Naive B cell (primary cell): ENCODE results near the gene PROCR. TPM values are rescaled to one million over a fixed set of nuclear protein-coding genes. Genes with fewer than 3 reads are reported as not detected.
"Not testable (repeated sequence)": the region's sequence is repeated elsewhere in the genome, so short reads cannot be mapped to it uniquely, and the experiment has no call there.

Source experiments
- ATAC-seq, 2 donors: fragments of 150-1000 bp; cut with Tn5 transposase; 2 replicates each; pipeline ENCODE4 v1.10.0; 2021; ENCODE audit warnings: low read depth in 2 of 2, mild to moderate bottlenecking in 2 of 2, moderate library complexity in 2 of 2
- DNase-seq: peaks from one replicate; pipeline ENCODE4 v3.0.0; 2022
- H3K27ac Mint-ChIP-seq, 6 donors: one replicate each; pipeline ENCODE4 v1.8.0; 2020 to 2022; ENCODE audit warnings: mild to moderate bottlenecking in 6 of 6, mixed read lengths in 6 of 6, moderate library complexity in 5 of 6, inconsistent platforms in 2 of 6
- H3K27me3 Mint-ChIP-seq, 3 donors: one replicate each; pipeline ENCODE4 v1.8.0; 2021 to 2022; ENCODE audit warnings: mixed read lengths in 3 of 3, mild to moderate bottlenecking in 1 of 3
- H3K36me3 Mint-ChIP-seq, 2 donors: one replicate each; pipeline ENCODE4 v1.8.0; 2020 to 2022; ENCODE audit warnings: mixed read lengths in 2 of 2, inconsistent platforms in 1 of 2, mild to moderate bottlenecking in 1 of 2
- H3K4me1 Mint-ChIP-seq, 3 donors: one replicate each; pipeline ENCODE4 v1.8.0; 2020 to 2022; ENCODE audit warnings: mixed read lengths in 3 of 3, inconsistent platforms in 1 of 3, mild to moderate bottlenecking in 1 of 3, moderate library complexity in 1 of 3
- H3K4me3 Mint-ChIP-seq, 8 donors: one replicate each; pipeline ENCODE4 v1.8.0; 2020 to 2022; ENCODE audit warnings: mild to moderate bottlenecking in 8 of 8, mixed read lengths in 8 of 8, moderate library complexity in 8 of 8, inconsistent platforms in 2 of 8
- H3K9me3 Mint-ChIP-seq, 7 donors: one replicate each; pipeline ENCODE4 v1.8.0; 2020 to 2022; ENCODE audit warnings: mixed read lengths in 7 of 7, mild to moderate bottlenecking in 5 of 7, inconsistent platforms in 2 of 7, moderate library complexity in 1 of 7
- polyA plus RNA-seq, 6 donors: library from polyadenylated mRNA; unstranded; fragments of 300-500 nt; fragmentation: Illumina TruSeq; gene quantifications; one replicate each; pipeline ENCODE4 v1.2.3, GENCODE V29; 2021; ENCODE audit warnings: low read depth in 6 of 6

The PROCR gene
- polyA plus RNA-seq, 6 donors from 2014 or later, result not detected

DNA sequence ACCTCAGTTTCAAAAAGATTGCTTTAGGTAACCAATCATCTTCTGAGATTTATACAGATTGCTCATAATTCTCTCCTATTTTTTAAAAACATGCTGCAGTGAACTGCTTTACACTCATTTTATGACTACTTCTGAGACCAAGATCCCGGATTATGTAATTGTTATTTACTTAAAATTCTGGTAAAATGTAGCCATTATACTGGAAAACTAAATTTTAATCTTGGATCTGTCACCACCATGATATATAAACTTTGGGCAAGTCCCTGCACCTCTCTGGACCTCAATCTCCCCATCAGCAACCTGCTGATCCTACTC is 477 bp upstream of the PROCR start:
- ATAC-seq (no peak), DNase-seq (no peak)
- Mint-ChIP-seq H3K27me3 (no peaks in the 10 kb centered on the region), H3K4me3 (peak overlapping the region in 7 of 8 donors; percentile 50 to 88 (median 68)), H3K36me3 (peaks cover 0 to 7% of the 10 kb centered on the region in 2 donors), H3K4me1 (peaks cover 12 to 19% (median 12%) of the 10 kb centered on the region in 3 donors), H3K9me3 (peaks cover 0 to 4% (median 0%) of the 10 kb centered on the region in 7 donors), H3K27ac (peak overlapping the region in 3 of 6 donors; percentile 49 to 95 (median 72))

DNA sequence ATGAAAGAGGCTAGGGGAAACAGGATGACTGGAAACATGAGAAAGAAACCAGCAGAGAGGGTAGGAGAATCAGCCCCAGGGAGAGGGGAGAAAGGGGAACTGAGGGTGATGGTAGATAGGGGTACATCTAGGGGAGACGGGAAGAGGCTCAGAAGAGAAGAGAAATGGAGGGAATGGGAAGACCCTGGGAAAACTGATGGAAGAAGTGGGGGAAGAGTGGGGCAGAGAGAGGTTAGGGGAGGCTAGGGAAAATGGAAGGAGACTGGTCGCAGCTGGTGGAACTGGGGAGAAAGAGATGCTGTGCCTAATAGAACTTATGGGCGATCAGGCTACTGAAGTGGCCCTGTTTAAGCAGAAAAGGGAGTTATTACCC is 548 bp downstream of the PROCR start:
- ATAC-seq, result no peak
- peaks cover 0 to 4% (median 0%) of the 10 kb centered on the region in 7 donors for H3K9me3 Mint-ChIP-seq

DNA sequence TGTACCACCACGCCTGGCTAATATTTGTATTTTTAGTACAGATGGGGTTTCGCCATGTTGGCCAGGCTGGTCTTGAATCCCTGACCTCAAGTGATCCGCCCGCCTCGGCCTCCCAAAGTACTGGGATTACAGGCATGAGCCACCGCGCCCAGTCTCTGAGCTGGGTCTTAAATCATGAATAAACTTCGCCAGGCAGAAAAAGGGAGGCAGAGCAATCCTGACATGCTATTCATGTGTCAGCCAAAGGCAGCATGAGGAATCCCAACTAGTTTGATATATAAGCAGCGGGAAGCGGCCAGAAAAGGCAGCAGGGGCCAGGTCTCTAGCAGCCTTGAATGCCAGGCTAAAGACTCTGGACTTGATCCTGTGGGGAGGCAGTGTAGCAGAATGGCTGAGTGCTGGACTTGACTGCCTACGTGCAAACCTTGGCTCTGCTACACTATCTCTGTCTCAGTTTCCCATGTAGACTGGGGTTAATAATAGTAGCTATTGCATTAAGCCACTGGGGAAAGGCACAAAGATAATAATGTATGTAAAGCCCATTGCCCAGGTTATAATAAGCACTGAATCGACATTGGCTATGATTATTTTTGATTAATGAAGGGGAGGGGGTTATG is 1.8 kb downstream of the PROCR start:
- Mint-ChIP-seq H3K36me3 (peaks cover 0 to 7% of the 10 kb centered on the region in 2 donors), H3K4me1 (peaks cover 12 to 19% (median 12%) of the 10 kb centered on the region in 3 donors), H3K27me3 (no peaks in the 10 kb centered on the region), H3K9me3 (peaks cover 0 to 4% (median 0%) of the 10 kb centered on the region in 7 donors), H3K4me3 (no peak overlapping the region), H3K27ac (no peak overlapping the region)
- DNase-seq (no peak), ATAC-seq (no peak)

More for the DNA sequence above, 548 bp downstream of the PROCR start:
- DNase-seq, result no peak
- Mint-ChIP-seq H3K27ac (peak overlapping the region; percentile 4 to 95 (median 21)), H3K27me3 (no peaks in the 10 kb centered on the region), H3K36me3 (peaks cover 0 to 7% of the 10 kb centered on the region in 2 donors), H3K4me1 (peaks cover 12 to 19% (median 12%) of the 10 kb centered on the region in 3 donors), H3K4me3 (peak overlapping the region in 3 of 8 donors; percentile 43 to 83 (median 50))

DNA sequence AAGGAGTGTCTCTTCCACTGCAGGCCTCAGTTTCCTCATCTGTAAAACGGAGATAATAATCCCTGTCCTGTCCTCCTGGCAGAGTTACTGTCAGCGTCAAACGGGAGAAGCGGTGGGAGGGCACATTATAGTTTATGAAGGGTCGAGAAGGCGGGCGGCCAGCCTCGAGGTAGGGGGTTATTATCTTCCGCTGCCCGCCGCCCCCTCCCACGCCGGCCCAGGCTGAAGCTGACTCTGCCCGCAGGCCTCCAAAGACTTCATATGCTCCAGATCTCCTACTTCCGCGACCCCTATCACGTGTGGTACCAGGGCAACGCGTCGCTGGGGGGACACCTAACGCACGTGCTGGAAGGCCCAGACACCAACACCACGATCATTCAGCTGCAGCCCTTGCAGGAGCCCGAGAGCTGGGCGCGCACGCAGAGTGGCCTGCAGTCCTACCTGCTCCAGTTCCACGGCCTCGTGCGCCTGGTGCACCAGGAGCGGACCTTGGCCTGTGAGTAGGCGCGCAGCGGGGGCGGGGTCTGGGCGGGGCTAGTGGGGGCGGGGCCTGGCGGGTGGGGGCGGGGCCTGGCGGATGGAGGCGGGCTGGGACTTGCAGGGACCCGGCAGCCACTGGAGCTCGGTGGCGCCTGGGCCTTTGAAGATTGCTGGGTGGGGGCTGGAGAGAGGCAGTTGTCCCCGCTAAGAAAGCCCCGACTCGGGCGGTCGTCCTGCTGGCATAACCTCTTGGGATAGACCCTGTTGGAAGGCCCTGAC is 2.8 kb downstream of the PROCR start:
- peaks cover 12 to 19% (median 12%) of the 10 kb centered on the region in 3 donors for H3K4me1 Mint-ChIP-seq
- no peaks in the 10 kb centered on the region for H3K27me3 Mint-ChIP-seq
- H3K27ac Mint-ChIP-seq, result no peak overlapping the region
- ATAC-seq (no peak), DNase-seq (no peak)
- H3K36me3 Mint-ChIP-seq, result peaks cover 0 to 7% of the 10 kb centered on the region in 2 donors
- peaks cover 0 to 4% (median 0%) of the 10 kb centered on the region in 7 donors for H3K9me3 Mint-ChIP-seq
- no peak overlapping the region for H3K4me3 Mint-ChIP-seq

DNA sequence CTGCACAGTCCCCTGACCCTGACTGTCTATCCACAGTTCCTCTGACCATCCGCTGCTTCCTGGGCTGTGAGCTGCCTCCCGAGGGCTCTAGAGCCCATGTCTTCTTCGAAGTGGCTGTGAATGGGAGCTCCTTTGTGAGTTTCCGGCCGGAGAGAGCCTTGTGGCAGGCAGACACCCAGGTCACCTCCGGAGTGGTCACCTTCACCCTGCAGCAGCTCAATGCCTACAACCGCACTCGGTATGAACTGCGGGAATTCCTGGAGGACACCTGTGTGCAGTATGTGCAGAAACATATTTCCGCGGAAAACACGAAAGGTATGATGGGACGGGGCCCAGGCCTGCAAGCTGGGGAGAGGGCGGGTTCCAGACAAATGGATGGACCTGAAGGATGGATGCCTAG is 4.3 kb downstream of the PROCR start:
- ATAC-seq (no peak), DNase-seq (no peak)
- peaks cover 12 to 15% (median 12%) of the 10 kb centered on the region in 3 donors for H3K4me1 Mint-ChIP-seq
- H3K9me3 Mint-ChIP-seq, result peaks cover 0 to 4% (median 0%) of the 10 kb centered on the region in 7 donors
- H3K27ac Mint-ChIP-seq, result no peak overlapping the region
- no peak overlapping the region for H3K4me3 Mint-ChIP-seq
- H3K36me3 Mint-ChIP-seq, result peaks cover 0 to 7% of the 10 kb centered on the region in 2 donors
- H3K27me3 Mint-ChIP-seq, result no peaks in the 10 kb centered on the region

DNA sequence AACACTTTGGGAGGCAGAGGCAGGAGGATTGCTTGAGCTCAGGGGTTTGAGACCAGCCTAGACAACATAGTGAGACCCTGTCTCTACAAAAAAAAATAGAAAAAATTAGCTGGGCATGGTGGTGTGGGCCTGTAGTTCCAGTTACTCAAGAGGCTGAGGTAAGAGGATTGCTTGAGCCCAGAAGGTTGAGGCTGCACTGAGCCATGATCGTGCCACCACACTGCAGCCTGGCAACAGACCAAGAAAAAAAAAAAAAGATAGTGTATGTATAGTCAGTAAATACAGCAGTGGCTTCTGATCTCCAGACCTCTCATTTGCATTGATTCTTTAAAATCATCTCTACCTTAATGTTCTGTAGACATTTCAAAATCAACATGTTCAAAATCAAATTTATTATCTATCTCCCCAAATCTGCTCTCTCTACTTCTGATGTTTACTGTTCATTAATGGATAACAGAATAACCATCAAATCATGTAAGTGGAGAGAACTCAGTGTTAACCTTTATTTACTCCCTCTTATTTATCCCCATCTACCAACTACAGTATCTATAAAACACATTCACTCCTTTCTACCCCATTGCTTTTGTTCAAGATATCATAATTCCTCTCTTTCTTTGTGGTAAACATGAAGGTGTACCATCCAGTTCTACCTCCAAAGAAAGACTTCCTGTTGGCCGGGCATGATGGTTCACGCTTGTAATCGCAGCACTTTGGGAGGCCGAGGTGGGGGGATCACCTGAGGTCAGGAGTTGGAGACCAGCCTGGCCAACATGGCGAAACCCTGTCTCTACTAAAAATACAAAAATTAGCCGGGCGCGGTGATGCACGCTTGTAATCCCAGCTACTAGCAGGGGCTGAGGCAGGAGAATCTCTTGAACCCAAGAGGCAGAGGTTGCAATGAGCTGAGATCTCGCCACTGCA is 7.7 kb downstream of the PROCR start:
- H3K27ac Mint-ChIP-seq, result peak overlapping the region in 1 of 6 donors; percentile 21
- ATAC-seq (no peak), DNase-seq (no peak)
- H3K9me3 Mint-ChIP-seq, result peaks cover 0 to 3% (median 0%) of the 10 kb centered on the region in 7 donors
- peaks cover 0 to 7% of the 10 kb centered on the region in 2 donors for H3K36me3 Mint-ChIP-seq
- no peaks in the 10 kb centered on the region for H3K27me3 Mint-ChIP-seq
- no peaks in the 10 kb centered on the region for H3K4me1 Mint-ChIP-seq
- H3K4me3 Mint-ChIP-seq, result no peak overlapping the region

DNA sequence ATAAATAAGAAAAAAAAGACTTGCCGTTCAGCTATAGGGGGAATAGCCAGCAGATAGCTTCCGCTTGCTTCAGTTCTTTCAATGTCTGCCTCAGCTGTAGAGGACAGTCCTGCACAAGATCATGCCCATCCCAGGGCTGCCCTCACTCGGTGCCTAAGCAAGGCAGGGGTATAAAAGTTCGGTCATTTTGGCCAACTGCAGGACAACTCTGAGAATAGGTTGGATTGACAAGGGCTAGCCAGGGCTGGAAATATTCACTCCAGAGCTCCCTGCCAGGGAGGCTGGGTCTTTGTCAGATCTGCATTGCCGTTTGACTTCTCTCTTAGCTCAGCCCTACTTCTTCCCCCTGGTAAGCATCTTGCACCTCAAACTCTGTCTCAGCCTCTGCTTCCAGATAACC is 8.4 kb downstream of the PROCR start:
- H3K4me1 Mint-ChIP-seq, result no peaks in the 10 kb centered on the region
- peaks cover 0 to 1% (median 0%) of the 10 kb centered on the region in 7 donors for H3K9me3 Mint-ChIP-seq
- H3K27me3 Mint-ChIP-seq, result no peaks in the 10 kb centered on the region
- DNase-seq (no peak), ATAC-seq (no peak)
- H3K27ac Mint-ChIP-seq, result no peak overlapping the region
- peaks cover 0 to 7% of the 10 kb centered on the region in 2 donors for H3K36me3 Mint-ChIP-seq
- no peak overlapping the region for H3K4me3 Mint-ChIP-seq

DNA sequence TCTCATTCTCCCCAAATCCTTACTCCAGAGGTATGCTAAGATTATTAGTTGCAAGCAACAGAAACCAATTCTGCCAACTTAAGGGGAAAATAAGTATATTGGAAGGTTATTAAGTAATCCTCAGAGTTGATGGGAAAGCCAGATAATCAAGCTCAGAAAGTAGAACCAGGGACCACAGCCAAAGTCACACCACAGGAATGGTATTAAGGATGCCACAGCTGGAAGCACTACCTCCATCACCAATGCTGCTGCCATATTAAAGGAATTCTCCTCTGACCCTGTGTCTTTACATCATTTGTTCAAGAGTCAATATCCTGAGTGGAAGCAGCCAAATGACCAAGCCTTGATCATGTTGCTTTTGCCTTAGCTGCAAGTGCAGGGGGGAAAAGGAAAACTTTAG is 9.9 kb downstream of the PROCR start:
- ATAC-seq (no peak), DNase-seq (no peak)
- Mint-ChIP-seq H3K4me3 (no peak overlapping the region), H3K9me3 (peaks cover 0 to 1% (median 0%) of the 10 kb centered on the region in 7 donors), H3K4me1 (no peaks in the 10 kb centered on the region), H3K27me3 (no peaks in the 10 kb centered on the region), H3K27ac (no peak overlapping the region), H3K36me3 (peaks cover 0 to 7% of the 10 kb centered on the region in 2 donors)

DNA sequence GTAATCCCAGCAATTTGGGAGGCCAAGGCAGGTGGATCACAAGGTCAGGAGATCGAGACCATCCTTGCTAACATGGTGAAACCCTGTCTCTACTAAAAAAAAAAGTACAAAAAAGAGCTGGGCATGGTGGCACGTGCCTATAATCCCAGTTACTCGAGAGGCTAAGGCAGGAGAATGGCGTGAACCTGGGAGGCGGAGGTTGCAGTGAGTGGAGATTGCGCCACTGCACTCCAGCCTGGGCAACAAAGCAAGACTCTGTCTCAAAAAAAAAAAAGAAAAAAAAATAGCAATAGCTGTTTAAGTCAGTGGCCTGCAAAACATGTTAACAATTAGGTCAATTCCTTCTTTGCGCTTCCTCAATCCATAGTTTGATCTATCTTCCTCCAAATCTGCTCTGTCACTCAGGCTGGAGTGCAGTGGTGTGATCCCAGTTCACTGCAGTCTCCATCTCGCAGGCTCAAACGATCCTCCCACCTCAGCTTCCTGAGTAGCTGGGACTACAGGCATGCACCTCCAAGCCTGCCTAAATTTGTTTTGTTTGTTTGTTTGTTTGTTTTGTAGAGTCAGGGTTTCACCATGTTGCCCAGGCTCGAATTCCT is 14.9 kb downstream of the PROCR start:
- H3K4me1 Mint-ChIP-seq, H3K27me3 Mint-ChIP-seq, DNase-seq, ATAC-seq, H3K9me3 Mint-ChIP-seq, H3K4me3 Mint-ChIP-seq: not testable (repeated sequence)
- Mint-ChIP-seq H3K27ac (peak overlapping the region in 1 of 6 donors; percentile 48), H3K36me3 (peaks cover 25 to 26% of the 10 kb centered on the region in 2 donors)

DNA sequence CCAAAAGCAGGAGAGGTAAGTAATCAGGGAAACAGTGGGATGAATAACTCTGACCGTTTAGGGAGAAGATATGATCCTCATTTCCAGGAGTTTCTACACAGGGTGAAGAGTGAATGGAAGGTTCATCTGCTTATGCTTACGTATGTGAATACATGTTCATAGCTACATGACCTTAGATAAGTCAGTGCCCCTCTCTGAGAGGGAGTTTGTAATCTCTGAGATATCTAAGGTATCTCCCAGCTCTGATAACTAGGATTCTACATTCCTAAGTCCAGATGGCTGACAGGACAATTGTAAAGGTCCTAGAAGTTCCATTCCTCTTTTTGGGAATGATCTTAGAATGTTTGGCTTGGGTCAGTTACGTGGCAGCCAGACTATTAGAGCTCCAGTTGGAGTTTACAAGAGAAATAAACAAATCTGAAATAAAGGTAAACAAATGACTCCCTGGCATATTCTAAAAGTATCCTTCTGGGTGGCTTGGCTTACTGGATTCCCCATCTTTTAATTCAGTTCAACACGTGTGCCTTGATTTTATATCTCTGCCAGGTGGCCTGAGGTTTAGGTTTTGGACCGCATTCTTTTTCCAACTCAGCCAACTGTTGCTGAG is 15.8 kb downstream of the PROCR start:
- H3K9me3 Mint-ChIP-seq, result peaks cover 0 to 7% (median 2%) of the 10 kb centered on the region in 7 donors
- H3K36me3 Mint-ChIP-seq, result peaks cover 25 to 26% of the 10 kb centered on the region in 2 donors
- no peaks in the 10 kb centered on the region for H3K27me3 Mint-ChIP-seq
- ATAC-seq, result no peak
- H3K4me1 Mint-ChIP-seq, result no peaks in the 10 kb centered on the region
- DNase-seq, result no peak
- H3K27ac Mint-ChIP-seq, result no peak overlapping the region
- no peak overlapping the region for H3K4me3 Mint-ChIP-seq

DNA sequence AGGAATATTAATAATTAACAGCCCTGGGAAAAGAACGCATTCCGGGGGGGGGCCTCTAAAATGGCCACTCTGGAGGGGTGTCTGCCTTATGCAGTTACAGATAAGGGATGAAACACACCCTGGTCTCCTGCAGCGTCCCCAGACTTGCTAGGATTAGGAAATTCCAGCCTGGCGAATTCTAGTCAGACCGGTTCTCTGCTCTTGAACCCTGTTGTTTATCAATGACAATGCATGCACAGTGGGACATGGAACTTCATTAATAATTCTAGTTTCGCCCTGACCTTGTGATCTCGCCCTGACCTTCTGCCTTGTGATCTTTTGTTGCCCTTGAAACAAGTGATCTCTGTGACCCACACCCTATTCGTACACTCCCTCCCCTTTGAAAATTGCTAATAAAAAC is 17.4 kb downstream of the PROCR start:
- H3K36me3 Mint-ChIP-seq, result peaks cover 18 to 34% of the 10 kb centered on the region in 2 donors
- not testable (repeated sequence) for ATAC-seq, H3K4me3 Mint-ChIP-seq, H3K27me3 Mint-ChIP-seq, H3K9me3 Mint-ChIP-seq, H3K27ac Mint-ChIP-seq, H3K4me1 Mint-ChIP-seq, DNase-seq

DNA sequence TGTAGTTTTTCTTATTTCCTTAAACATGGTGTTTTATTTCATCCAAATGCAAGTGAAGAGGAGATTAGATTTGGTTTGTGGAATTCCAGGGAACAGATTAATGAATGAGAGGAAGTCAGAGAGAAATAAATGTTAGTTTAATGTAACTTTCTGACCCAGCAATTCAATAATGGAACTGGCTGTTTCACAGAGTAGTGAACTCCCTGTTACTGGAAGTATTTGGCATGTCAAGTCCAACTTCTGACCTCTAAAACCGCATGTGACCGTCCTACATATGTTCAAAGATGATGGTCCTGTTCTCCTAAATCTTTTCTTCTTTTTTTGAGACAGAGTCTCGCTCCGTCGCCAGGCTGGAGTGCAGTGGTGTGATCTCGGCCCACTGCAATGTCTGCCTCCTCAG is 18.7 kb downstream of the PROCR start:
- Mint-ChIP-seq H3K9me3 (peaks cover 0 to 14% (median 7%) of the 10 kb centered on the region in 7 donors), H3K36me3 (peaks cover 25 to 39% of the 10 kb centered on the region in 2 donors), H3K27me3 (no peaks in the 10 kb centered on the region), H3K4me3 (no peak overlapping the region), H3K4me1 (no peaks in the 10 kb centered on the region), H3K27ac (no peak overlapping the region)
- DNase-seq (no peak), ATAC-seq (no peak)
